HG03469 (cell line): ENCODE results near the gene TBC1D22A.

Experiments
- ATAC-seq: cut with Tn5 transposase; IDR thresholded peaks from one replicate; pipeline ENCODE4 v1.9.1; 2021; ENCODE audit warnings: mild to moderate bottlenecking, moderate library complexity, moderate number of reproducible peaks; ENCODE audit not compliant: unreplicated experiment

The TBC1D22A gene

DNA sequence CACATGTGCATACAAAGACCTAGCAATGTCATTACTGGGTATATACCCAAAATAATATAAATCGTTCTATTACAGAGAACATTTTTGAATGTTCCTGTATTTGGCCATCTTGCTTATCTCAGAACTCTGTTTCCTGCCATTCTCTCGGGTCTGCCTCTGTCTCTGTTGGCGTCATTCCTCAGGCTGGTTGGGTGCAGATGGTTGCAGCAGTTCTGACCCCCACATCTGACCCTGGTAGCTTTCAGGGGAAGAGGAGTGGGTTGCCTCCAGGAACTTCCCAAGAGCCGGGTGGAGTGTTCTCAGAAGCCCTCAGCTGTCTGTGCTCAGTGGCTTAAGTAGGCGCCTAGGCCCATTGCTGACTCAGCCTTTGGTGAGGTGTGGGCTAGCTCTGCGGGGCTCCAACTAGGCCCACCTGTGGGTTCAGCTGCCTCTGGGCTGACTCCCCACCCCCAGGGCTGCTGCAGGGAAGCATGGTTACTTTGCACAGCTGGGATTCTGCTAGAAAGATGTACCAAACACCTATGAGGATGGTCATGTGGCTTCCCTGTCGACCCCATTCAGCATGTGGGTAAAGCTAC is 114.0 kb downstream of the TBC1D22A start:
- no peak for ATAC-seq

DNA sequence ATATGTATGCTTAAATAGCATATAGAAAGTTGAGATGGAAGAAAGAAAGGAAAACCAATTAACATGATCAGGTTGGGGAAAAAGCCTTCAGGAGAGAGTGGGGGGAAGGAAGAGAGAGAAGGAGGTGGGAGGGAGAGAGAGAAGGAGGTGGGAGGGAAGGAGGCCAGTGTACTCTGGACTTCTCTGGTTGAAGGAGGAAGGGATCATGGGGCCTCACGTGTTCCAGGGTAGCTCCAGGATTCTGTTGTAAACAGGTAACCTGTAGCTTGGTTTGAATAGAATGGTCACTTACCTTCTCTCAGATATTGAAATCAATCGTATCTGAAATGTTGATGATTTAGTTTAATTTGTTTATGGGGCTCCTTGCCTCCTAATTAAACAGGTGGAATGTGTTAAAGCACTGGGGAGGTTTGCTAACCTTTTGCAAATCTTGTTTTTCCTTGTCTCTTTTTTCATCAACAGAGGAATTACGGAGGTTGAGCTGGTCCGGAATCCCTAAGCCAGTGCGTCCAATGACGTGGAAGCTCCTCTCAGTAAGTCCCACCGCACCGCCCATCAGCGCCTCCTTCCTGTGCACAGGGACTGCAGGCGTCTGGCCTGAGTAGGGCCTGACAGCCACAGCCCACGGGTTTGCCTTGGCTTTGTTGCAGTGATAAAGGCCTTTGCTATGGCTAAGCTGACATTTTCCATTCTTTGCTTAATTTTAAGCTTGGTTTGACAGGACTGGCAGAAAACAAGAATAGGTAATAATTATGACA is 115.9 kb downstream of the TBC1D22A start:
- no peak for ATAC-seq

DNA sequence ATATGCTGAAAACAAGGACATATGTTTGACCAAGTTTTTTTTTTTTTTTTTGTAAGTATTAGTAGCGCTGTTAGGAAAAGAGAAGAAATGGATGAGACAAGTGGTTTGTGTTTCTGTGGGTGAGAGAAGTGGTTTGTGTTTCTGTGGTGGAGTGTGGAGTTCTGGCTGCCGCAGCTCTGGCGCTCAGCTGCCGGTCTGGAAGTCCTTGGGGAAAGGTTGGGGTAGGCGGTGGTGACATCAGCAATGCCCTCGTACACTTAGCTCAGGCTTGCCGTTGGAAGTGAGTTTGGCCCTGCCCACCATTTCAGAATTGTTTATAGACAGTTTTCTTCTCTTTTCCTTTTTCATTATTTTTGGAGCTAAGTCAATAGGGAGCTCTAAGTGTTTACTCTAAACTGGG is 116.6 kb downstream of the TBC1D22A start:
- no peak for ATAC-seq

DNA sequence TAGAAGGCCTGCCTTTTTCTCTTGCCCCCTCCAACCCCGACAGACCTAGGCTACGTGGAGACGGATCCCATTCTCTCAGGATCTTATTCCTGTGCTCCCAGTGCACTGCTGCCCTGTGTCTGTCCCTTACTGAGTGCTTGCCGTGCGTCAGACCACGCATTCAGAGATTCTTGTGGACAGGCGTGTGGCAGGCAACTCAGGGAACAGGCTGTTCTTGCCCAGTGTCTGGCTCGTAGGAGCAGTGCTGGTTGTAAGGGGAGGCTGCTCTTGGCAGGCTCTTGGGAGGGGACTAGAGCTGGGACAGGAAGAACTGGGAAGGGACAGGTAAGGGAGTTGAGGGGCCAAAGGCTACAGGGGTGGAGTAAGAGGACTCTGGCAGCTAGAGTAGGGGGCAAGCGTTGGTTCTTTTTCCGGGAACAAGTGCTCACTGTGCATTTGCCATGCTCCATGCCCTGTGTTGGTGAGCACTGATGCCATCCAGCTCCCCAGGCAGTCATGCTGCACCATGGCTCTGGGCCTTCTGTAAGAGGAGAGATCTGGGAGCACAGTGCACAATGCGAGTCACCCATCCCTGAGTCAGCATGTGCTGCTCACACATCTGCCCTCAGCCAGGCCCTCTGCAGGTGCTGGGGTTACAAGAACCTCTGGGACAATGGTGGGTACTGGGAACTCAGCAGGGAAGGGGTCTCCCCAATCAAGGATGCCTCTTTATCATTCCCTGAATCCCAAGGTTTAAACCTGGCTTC is 119.1 kb downstream of the TBC1D22A start:
- no peak for ATAC-seq

DNA sequence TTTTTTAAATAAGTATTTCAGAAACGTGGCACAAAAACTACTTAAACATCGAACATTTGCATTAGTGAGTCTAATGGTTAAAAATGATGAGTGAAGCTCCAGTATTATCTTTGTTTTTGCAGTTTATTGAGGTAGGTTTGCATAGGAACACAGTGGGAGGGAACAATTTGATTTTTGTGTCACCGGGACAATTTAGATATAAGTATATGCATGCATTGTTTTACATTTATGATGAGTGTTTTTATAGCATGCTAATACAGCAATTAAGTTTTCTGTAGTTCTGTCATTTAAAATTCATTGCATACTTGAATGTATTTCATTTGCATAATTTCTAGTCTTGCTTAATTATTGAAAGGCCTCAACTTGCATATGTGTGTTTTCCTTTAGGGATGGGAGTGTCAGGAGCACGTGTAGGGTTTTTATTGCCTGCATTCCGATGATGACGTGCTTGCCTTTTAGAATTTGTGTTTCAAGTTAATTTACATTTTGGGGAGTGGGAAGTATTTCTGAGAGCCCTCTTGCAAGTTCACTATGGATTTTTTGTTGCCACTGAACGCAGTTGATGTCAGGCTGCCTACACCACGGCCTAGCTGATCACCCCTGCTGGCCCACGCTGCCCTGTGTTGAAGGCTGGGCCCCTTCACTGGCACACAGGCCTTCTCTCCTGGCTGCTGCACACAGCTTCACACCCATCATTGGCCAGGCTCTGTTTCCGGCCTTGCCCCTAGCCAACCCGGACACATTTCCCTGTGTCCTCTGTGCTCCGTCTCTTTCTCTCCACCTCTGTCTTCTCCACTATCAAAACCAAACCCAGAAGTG is 120.9 kb downstream of the TBC1D22A start:
- ATAC-seq, result no peak

DNA sequence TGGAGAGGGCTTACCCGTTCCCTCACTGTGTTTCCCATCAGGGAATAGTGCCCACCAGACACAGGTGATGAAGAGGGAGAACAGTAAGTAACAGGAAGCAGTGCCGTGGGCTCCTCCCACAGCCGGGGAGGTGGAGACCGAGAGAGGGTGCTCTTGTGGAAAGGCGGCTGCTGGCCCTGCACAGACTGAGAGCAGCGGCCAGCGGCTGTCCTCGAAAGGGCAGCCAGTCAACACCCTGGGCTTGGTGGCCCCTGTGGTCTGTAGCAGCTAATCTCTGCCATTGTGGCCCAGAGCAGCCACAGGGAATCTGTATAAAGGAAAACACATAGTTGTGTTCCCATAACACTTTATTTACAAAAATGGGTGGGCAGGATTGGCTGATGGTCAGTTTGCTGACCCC is 121.9 kb downstream of the TBC1D22A start:
- no peak for ATAC-seq

DNA sequence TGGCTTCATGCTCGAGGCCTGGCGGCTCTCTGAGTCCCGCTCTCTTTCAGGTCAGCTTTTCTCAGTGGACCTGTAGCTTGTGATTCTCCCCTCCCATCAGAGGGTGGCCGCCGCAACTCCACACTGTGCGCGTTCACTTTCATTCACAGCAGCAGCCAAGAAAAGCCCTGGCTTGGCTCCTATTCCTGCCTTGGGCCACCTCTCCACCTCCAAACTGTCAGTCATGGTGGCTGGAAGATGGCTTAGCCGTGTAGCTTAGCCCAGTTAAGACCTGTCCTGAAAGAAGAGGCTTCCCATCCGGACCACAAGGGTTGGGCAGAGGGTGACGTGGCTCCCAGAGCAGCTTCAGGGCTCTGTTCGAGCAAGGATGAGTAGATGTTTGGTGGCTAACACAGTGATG is 125.5 kb downstream of the TBC1D22A start:
- no peak for ATAC-seq

DNA sequence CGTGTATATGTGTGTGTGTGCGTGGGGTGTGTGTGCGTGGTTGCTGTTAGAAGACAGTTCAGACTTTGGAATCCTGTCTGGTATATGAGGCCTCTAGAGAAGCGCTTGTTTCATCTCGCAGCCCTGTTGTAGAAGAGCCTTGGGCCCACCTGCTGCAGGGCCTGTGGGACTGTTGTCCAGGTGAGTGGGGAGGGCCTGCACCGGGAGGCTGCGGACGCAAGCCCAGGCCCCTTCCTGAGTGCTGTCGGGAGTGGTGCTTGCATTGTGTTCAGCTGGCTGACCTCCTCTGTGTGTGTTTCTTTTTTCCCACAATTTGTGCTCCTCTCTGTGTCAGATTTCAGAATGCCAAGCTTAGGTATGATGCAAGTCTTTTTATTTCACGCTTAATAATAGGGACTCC is 128.4 kb downstream of the TBC1D22A start:
- ATAC-seq, result no peak

DNA sequence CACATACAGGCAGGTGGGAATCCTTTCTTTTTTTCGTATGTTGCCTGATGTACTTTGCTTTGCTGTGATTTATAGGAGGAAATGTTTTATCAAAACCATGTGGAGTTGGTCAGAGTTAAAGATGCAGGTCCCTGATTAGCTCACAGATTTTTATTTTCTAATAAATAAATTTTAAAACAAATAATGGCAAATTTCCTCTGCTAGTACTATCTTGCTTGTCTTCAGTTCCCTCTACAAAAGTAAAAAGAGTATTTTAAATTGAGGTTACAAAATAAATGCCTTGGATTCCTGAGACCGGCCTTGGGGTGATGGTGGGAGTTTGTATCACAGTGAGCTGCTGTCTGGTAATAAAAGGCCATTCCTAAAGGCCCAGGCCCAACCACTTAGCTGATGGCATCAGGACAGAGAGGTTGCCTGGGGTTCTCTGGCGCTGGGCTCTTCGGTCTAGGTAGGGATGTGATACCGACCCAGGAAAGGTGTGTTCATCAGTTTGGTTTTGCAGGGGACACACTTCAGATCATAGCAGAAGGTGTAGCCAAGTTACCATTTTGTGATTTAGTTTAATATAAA is 129.0 kb downstream of the TBC1D22A start:
- no peak for ATAC-seq

DNA sequence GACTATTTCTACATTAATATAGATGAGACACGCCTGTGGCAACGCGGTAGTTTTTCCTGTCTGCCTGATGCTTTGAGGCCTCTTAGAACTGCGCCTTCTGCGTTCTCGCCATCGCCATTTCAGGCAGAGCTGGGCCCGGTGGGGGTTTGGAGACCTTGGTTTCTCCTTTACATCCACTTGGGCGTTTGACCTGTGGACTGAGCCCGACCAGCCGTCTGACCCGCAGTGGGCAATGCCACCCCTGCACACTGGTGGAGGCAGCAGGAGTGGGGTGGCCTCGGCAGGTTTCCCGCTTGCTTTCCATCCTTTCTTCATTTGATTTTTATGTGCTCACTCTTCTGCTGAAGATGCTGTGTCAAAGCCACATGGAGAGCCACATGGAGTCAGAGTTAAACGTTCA is 130.4 kb downstream of the TBC1D22A start:
- ATAC-seq, result no peak

DNA sequence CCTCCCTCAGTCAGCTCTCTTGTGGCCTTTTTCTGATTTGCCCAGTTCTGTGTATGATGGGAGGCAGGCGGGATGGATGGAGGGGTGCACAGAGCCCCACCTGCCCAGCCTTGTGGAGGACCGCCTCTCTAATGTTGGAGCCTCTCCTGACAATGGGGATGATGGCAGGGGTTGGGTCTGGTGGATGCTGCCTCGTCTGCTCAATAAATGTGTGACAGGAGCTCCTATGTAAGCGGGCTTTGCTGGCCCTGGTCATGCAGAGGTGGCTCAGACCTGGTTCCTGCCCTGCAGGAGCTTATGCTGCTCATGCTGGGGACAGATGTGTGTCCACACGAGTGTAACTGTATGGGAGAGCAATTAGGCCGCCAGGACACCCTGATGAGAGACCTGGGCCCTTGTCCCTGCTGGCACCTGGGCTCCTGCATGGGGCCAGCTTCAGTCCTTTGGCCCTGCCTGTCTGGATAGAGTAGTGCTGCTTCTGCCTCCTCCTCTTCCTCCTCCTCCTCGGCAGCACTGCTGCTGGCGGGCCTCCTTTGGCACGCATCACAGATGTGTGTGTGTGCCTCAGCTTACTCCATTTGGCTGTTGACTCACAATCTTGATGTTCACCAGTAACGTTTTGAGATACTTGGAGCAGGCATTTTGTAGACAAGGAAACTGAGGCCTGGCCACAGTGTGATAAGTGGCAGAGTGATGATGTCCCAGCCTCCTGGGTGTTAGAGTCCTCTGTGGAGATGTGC is 131.0 kb downstream of the TBC1D22A start:
- no peak for ATAC-seq

DNA sequence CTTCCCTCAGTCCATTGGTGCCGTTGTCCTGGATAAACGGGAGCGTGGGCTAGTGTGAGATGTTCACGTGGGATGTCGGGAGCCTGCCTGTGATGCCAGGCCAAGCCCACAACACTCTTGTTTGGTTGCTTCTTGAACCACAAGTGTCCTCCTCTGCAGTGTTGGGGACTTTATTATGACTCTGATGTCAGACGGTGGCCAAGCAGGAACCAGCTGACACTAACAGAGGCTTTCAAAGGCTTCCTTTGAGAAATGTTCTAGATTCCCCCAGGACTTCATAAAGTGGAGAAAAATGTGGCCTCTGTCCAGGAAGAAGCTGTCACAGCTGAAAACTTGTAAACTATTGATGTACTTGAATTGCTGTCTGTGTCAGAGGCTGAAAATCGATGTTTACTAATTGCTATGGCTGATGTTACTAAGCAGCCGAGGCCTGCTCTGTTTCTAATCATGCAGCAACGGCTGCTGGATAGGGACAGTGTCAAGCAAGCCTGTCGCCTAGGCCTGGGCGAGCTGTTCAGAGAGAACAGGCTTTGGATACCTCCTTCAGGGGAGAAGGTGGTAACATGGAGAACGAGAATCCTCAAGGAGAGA is 131.7 kb downstream of the TBC1D22A start:
- ATAC-seq, result no peak

DNA sequence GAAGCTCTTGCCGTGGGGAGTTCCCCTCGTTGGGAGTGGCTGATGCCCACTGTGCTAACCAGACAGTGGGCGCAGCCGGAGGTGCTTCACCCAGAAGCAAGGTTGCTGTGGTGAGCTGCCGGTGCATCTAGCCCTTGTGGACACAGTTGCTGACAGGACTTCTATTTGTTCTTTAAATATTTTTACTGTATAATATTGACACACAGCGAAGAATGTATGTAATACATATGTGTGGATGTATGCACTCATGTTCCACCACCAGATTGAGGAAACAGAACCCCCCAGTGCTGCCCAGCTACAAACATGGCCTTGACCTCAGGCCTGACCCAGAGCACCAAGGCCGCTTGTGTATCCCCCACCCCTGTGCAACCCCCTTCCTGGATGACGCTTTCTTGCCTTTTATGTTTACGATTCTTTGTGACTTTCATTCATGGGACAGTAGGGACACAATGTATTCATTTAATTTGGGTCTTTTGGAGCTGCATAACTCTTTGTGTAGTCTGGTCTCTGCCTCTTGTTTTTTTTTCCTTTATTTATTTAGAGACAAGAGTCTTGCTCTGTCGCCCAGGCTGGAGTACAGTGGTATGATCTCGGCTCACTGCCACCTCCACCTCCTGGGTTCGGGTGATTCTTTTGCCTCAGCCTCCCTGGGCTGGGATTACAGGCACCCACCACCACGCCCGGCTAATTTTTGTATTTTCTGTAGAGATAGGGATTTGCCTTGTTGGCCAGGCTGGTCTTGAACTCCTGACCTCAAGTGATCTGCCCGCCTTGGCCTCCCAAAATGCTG is 132.6 kb downstream of the TBC1D22A start:
- ATAC-seq, result no peak

DNA sequence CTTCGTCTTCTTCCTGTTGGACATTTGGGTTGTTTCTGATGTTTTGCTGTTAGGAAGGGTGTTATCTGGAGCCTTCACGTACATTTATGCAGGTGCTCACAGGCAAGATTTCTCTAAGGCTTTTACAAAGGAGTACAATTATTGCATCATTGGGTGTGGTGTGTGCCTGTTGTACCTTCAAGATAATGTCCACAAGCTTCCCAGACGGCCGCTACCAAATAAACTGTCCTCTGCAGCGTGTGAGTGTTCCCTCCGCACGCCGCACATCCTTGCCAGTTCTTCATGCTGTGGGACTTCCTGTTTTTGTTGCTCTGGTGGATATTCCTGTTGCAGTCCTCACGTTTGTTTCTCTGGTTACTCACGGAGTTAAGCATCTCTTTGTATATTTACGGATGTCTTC is 133.3 kb downstream of the TBC1D22A start:
- no peak for ATAC-seq

DNA sequence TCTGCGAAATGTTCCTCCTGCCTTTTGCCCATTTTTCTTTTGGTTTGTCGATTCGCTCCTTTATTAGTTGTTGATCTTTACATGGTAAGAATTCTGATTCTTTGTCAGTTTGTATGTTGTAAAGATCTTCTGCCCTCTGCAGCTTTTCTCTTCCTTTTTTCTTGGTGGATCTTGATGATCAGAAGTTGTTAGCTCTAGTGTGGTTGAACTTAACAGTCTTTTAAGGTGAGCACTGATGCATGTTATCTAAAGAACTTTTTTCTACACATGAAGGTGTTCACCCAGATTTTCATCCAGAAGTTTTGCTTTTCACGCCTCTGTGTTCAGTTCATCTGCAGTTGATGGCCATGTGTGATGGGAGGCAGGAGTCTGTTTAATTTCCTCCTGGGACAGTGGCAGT is 133.7 kb downstream of the TBC1D22A start:
- no peak for ATAC-seq

DNA sequence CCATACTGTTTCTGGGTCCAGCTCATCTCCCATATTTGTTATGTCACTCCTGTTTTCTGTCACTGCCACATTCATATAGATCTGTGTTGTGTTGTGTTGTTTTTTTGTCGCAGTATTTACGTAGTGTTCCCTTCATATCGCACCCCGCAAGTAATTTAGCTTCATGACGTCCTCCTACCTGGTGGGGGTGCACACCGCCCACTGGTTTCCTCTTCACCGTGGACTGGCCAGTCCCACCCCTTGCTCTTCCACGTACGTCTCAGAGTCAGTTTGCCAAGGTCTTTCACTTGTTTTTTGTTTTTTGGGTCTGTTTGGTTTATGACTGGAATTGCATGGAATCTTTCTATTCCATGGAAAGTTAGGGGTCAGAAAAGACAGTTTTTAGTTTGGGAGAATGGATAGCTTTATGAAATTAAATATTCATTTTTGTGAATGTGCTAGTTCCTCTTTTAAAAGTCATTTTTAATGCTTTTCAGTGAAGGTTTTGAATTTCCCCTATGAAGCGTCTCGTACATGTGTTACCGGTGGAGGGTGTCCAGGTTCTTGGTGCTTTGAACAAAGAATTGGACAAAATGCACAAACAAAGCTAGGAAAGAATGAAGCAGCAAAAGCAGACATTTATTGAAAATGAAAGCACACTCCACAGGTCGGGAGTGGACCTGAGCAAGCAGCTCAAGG is 134.3 kb downstream of the TBC1D22A start:
- no peak for ATAC-seq

DNA sequence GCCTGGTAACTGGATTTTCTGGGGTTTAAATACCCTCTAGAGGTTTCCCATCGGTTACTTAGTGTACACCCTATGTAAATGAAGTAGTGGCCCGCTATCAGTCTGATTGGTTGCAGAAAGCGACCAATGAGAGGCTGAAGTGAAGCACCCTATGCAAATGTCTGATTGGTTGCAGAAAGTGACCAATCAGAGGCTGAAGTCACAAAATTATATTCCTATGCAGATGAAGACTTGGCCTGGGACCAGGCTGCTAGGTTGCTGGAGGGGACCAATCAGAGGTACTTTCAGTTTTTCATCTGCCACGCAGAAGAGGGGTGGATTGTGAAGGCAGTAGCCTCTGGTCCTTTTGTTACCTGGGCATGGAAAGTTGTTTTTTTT is 134.8 kb downstream of the TBC1D22A start:
- ATAC-seq, result no peak

DNA sequence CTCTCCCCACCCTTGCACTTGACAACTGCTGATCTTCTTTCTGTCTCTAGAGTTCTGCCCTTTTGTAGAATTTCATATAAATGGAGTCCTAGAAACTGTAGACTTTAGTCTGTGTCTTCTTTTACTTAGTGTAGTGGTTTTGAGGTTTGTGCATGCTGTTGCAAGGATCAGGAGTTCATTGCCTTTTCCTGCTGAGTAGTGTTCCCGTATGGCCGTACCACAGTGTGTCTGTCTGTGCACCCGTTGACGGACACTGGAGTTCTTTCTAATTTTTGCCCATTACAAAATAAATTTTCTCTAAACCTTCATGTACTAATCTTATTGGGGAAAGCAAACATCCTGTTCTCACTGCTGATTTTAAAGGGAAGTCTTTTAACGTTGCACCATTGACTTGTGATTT is 138.1 kb downstream of the TBC1D22A start:
- no peak for ATAC-seq

DNA sequence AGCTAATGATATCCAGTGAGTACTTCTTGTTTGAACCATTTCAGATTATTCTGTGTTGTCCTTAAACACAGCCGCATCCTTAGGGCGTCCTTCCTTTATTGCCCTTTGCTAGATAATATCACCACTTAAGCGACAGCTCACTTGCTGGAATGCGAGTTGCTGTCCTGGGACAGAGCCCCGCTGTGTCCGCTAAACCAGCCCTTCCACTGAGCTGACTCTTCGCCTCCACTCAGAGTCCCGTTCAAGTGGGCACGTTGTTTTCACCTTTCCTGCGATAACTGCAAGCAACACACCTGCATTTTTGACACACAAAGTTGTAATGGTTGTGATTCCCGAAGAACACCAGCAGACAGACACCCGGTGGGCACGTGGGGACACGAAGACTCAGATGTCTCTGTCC is 140.0 kb downstream of the TBC1D22A start:
- ATAC-seq, result no peak
